GM12878 (cell line): ENCODE measurements around the gene SEL1L. TPM values are rescaled to one million over a fixed set of nuclear protein-coding genes. Genes with fewer than 3 reads are reported as not detected.

ENCODE experiments used
- ATAC-seq: fragments of 200-7000 bp; cut with Tn5 transposase; 3 replicates; pipeline ENCODE4 v1.9.1; 2020; ENCODE audit warnings: mild to moderate bottlenecking, moderate library complexity
- BruUV-seq: library from RNA; stranded (reverse); fragments of 400-500 nt; replicated peaks from 2 replicates; lab custom pipeline; 2021; lab: Mats Ljungman, UMichigan
- CTCF ChIA-PET: fragments of 300-600 bp; sonication (Branson Sonifier 250); formaldehyde crosslinking; extraction: SDS; loops from one replicate; lab custom pipeline; 2021; ENCODE audit warnings: inconsistent platforms; lab: Yijun Ruan, JAX
- POLR2A ChIA-PET: fragments of 350-600 bp; formaldehyde crosslinking; extraction: SDS; loops from one replicate; lab custom pipeline; 2021; ENCODE audit warnings: inconsistent platforms; lab: Charles Lee
- RAD21 ChIA-PET: fragments of 300-600 bp; sonication (Branson Sonifier 250); formaldehyde crosslinking; loops from one replicate; lab custom pipeline; 2023; ENCODE audit warnings: antibody characterized with exemption; ENCODE audit not compliant: unreplicated experiment; lab: Charles Lee
- SMC1A ChIA-PET: fragments of 300-600 bp; sonication (Branson Sonifier 250); formaldehyde crosslinking; loops from one replicate; lab custom pipeline; 2023; ENCODE audit not compliant: unreplicated experiment, uncharacterized antibody; lab: Charles Lee
- DNase-seq: peaks from one replicate; pipeline ENCODE4 v3.0.0-alpha.2; 2011; ENCODE audit warnings: low read depth, low spot score
- FAIRE-seq: peaks from 3 replicates; lab custom pipeline; 2011; peaks lifted over from hg19 to GRCh38; lab: Jason Lieb, UNC
- H2AFZ ChIP-seq: 2 replicates; pipeline ENCODE4 v1.6.0; 2011; ENCODE audit warnings: low read depth, low read length, control low read depth; ENCODE audit not compliant: control insufficient read depth
- H3K27ac ChIP-seq: 2 replicates; pipeline ENCODE4 v1.5.1; 2011; ENCODE audit warnings: control low read depth; ENCODE audit not compliant: control insufficient read depth, insufficient read depth
- H3K27me3 ChIP-seq, 2 experiments: replicated peaks in 1 of 2; 2 replicates each; pipeline versions ENCODE4 v1.6.0 to v1.6.1; 2011; ENCODE audit warnings: low read length in 1 of 2; ENCODE audit not compliant: control insufficient read depth in 2 of 2, insufficient read depth in 2 of 2
- H3K36me3 ChIP-seq, 2 experiments: 2 replicates each; pipeline ENCODE4 v1.5.1; 2011; ENCODE audit warnings: low read length in 1 of 2; ENCODE audit not compliant: control insufficient read depth in 2 of 2, insufficient read depth in 2 of 2
- H3K4me1 ChIP-seq: 2 replicates; pipeline ENCODE4 v1.6.1; 2011; ENCODE audit warnings: mild to moderate bottlenecking, low read length, moderate library complexity, mixed read lengths; ENCODE audit not compliant: control insufficient read depth, insufficient read depth
- H3K4me2 ChIP-seq: 2 replicates; pipeline ENCODE4 v1.6.0; 2011; ENCODE audit warnings: control low read depth; ENCODE audit not compliant: control insufficient read depth, insufficient read depth
- H3K4me3 ChIP-seq: fragments of 200-600 bp; sonication (generic); 2 replicates; pipeline ENCODE4 v1.5.1; 2016
- H3K79me2 ChIP-seq: 2 replicates; pipeline ENCODE4 v1.6.0; 2011; ENCODE audit warnings: low read length; ENCODE audit not compliant: control insufficient read depth, insufficient read depth
- H3K9ac ChIP-seq: 2 replicates; pipeline ENCODE4 v1.8.0; 2011; ENCODE audit warnings: low read length, control low read depth, mixed read lengths; ENCODE audit not compliant: control insufficient read depth, insufficient read depth
- H3K9me3 ChIP-seq: replicated peaks from 3 replicates; pipeline ENCODE4 v1.5.1; 2011; ENCODE audit warnings: mild to moderate bottlenecking, low read length; ENCODE audit not compliant: control insufficient read depth, insufficient read depth
- H4K20me1 ChIP-seq: 2 replicates; pipeline ENCODE4 v1.6.0; 2011; ENCODE audit not compliant: control insufficient read depth, insufficient read depth
- BACH1 ChIP-seq: fragments of 450-650 bp; IDR thresholded peaks from 2 replicates; pipeline ENCODE4 v1.6.1; 2017; ENCODE audit warnings: mild to moderate bottlenecking, borderline replicate concordance
- CEBPZ ChIP-seq: fragments of 150-350 bp; IDR thresholded peaks from 2 replicates; pipeline ENCODE4 v1.6.1; 2016; ENCODE audit warnings: low read depth, low read length
- CHD2 ChIP-seq: IDR thresholded peaks from 2 replicates; pipeline ENCODE4 v1.6.1; 2011; ENCODE audit warnings: low read depth, low read length, improper control_type of control experiment, borderline replicate concordance
- ETV6 ChIP-seq, 2 experiments: fragments of 450-650 bp in 1 of 2; IDR thresholded peaks in 1 of 2; conservative IDR thresholded peaks in 1 of 2; 2 replicates each; pipeline ENCODE4 v1.6.1; 2014; ENCODE audit warnings: antibody characterized with exemption in 1 of 2, borderline replicate concordance in 1 of 2, low read depth in 1 of 2, mild to moderate bottlenecking in 1 of 2, moderate library complexity in 1 of 2
- GABPA ChIP-seq: IDR thresholded peaks from 2 replicates; pipeline ENCODE4 v1.6.1; 2014; ENCODE audit warnings: antibody characterized with exemption, low read depth, mild to moderate bottlenecking, inconsistent platforms
- HSF1 ChIP-seq: fragments of 150-350 bp; IDR thresholded peaks from 2 replicates; pipeline ENCODE4 v1.6.1; 2014; ENCODE audit warnings: mild to moderate bottlenecking, low read depth, low read length
- NFIC ChIP-seq: IDR thresholded peaks from 2 replicates; pipeline ENCODE4 v1.6.1; 2012; ENCODE audit warnings: low read depth, mild to moderate bottlenecking, inconsistent platforms, low read length, moderate library complexity
- POLR2A ChIP-seq: IDR thresholded peaks from 2 replicates; pipeline ENCODE4 v1.6.1; 2011; ENCODE audit warnings: low read depth, mild to moderate bottlenecking, low read length
- RELB ChIP-seq: fragments of 450-650 bp; IDR thresholded peaks from 2 replicates; pipeline ENCODE4 v1.6.1; 2017; ENCODE audit warnings: low read depth, mild to moderate bottlenecking, moderate library complexity
- SIN3A ChIP-seq: IDR thresholded peaks from 2 replicates; pipeline ENCODE4 v1.6.1; 2012; ENCODE audit warnings: low read depth, low read length, improper control_type of control experiment
- SMC3 ChIP-seq: IDR thresholded peaks from 2 replicates; pipeline ENCODE4 v1.6.1; 2011; ENCODE audit warnings: low read length, improper control_type of control experiment, borderline replicate concordance
- SPI1 ChIP-seq: IDR thresholded peaks from 2 replicates; pipeline ENCODE4 v1.6.1; 2011; ENCODE audit warnings: low read depth, mild to moderate bottlenecking, low read length, moderate library complexity, borderline replicate concordance; ENCODE audit not compliant: insufficient read depth
- TCF3 ChIP-seq: IDR thresholded peaks from 2 replicates; pipeline ENCODE4 v1.6.1; 2012; ENCODE audit warnings: low read depth, mild to moderate bottlenecking, low read length, borderline replicate concordance; ENCODE audit not compliant: insufficient read depth
- USF1 ChIP-seq: IDR thresholded peaks from 2 replicates; pipeline ENCODE4 v1.6.1; 2011; ENCODE audit warnings: borderline replicate concordance, low read depth, mild to moderate bottlenecking, moderate library complexity, mixed read lengths, low read length; ENCODE audit not compliant: insufficient read depth; ENCODE audit errors: extremely low read length
- USF2 ChIP-seq: IDR thresholded peaks from 2 replicates; pipeline ENCODE4 v1.6.1; 2011; ENCODE audit warnings: low read depth, low read length, improper control_type of control experiment, borderline replicate concordance
- in situ Hi-C: fragments of 300-500 bp; cut with MboI; formaldehyde crosslinking; loops from 9 replicates; pipeline ENCODE4 v1.14.3; 2018; ENCODE audit warnings: mixed read lengths
- intact Hi-C: fragments of 100-400 bp; cut with micrococcal nuclease; formaldehyde crosslinking; loops from one replicate; pipeline ENCODE4 v1.14.2; 2022; ENCODE audit not compliant: unreplicated experiment
- polyA plus RNA-seq, 11 experiments: library from polyadenylated mRNA; depleted of rRNA in 4 of 11; unstranded in 6 of 11; stranded (reverse) in 5 of 11; fragments of >200 nt; fragmentation: Nextera tagmentation in 4 of 11; fragmentation: Illumina TruSeq in 1 of 11; extraction: Ambion mirVana in 4 of 11; extraction: Trizol in 1 of 11; gene quantifications; 1 replicate in 1 of 11; 2 replicates in 10 of 11; pipeline versions ENCODE4 v1.2.1 to v1.2.3, GENCODE V29; 2011 to 2016; ENCODE audit warnings: inconsistent platforms in 2 of 11, missing spikeins in 2 of 11, low read depth in 1 of 11
- total RNA-seq, 4 experiments: library from RNA; depleted of rRNA in 3 of 4; stranded (reverse); fragments of >200 nt in 3 of 4; fragmentation: Illumina TruSeq in 1 of 4; extraction: Trizol in 1 of 4; gene quantifications; 2 replicates each; pipeline versions ENCODE4 v1.2.1 to v1.2.3, GENCODE V29; 2013 to 2021

Gene SEL1L
- total and polyA plus RNA-seq, 10 of the 15 experiments (the other 5 are each of a cell fraction or from before 2014, with no cell fraction given) = 13.4 to 57.2 (median 31.7) TPM

- TF ChIP-seq USF1 (no peak), POLR2A (no peak)
Measured at GRCh38 chr14:81509321-81509720, 24.3 kb downstream of the SEL1L start (continued).

- CTCF ChIA-PET = no interaction called here
- no peak for TF ChIP-seq SPI1
- TF ChIP-seq GABPA = no peak
- TF ChIP-seq USF2 = no peak
- no peak for TF ChIP-seq RELB
- TF ChIP-seq HSF1 = no peak
- no peak for TF ChIP-seq CEBPZ
- no peak for TF ChIP-seq SMC3
- TF ChIP-seq CHD2 = no peak
- no peak for TF ChIP-seq ETV6 (conservative IDR thresholded peaks at IDR 0.05 in 1 of 2, IDR thresholded peaks at IDR 0.05 in 1 of 2; ENCODE audit: borderline replicate concordance in 1 of 2, low read depth in 1 of 2)
- no peak for TF ChIP-seq SIN3A
- no peak for TF ChIP-seq TCF3
- no peak for TF ChIP-seq NFIC
- no peak for TF ChIP-seq BACH1
Measured at GRCh38 chr14:81506487-81506886, 27.2 kb downstream of the SEL1L start.

More at GRCh38 chr14:81506487-81506886, 27.2 kb downstream of the SEL1L start:
- Histone ChIP-seq H3K4me2 (no peak overlapping the region), H2AFZ (no peak overlapping the region), H3K27me3 (no peaks in the 10 kb centered on the region), H3K79me2 (no peaks in the 10 kb centered on the region; the same call in 1 of the 2 replicates), H3K9me3 (no peaks in the 10 kb centered on the region), H3K4me3 (no peak overlapping the region), H3K36me3 (peaks cover 3 to 38% of the 10 kb centered on the region in 2 experiments), H3K4me1 (no peaks in the 10 kb centered on the region), H3K27ac (no peak overlapping the region), H4K20me1 (no peaks in the 10 kb centered on the region), H3K9ac (no peak overlapping the region)
- intact Hi-C loops = no loop called here
- DNase-seq (no peak), ATAC-seq (no peak), FAIRE-seq (no peak)
- in situ Hi-C loops = no loop called here
- ChIA-PET SMC1A (no interaction called here), POLR2A (interaction anchor here (0.6 kb wide), 1 partner anchor 46 kb away, joined by 3 read pairs; no protein-coding TSS in a partner anchor), RAD21 (no interaction called here)
- BruUV-seq = no TSS peak
